GM23338 (cell line): ENCODE measurements around the gene LRRFIP1. TPM values are rescaled to one million over a fixed set of nuclear protein-coding genes. Genes with fewer than 3 reads are reported as not detected.

ENCODE experiments used
- ATAC-seq: fragments of 200-7000 bp; cut with Tn5 transposase; 3 replicates; pipeline ENCODE4 v1.9.1; 2020
- DNase-seq: peaks from one replicate; pipeline ENCODE4 v3.0.0-alpha.2; 2015; ENCODE audit warnings: low spot score
- H2AFZ ChIP-seq: fragments of 200-600 bp; sonication (generic); 2 replicates; pipeline ENCODE4 v1.8.0; 2016; ENCODE audit warnings: antibody characterized with exemption, mild to moderate bottlenecking, moderate library complexity
- H3F3A ChIP-seq: fragments of 200-600 bp; sonication (generic); replicated peaks from 2 replicates; pipeline ENCODE4 v1.8.0; 2017; ENCODE audit warnings: antibody characterized with exemption, mixed run types, low read depth
- H3K27ac ChIP-seq: fragments of 200-600 bp; sonication (generic); 2 replicates; pipeline ENCODE4 v1.6.1; 2016; ENCODE audit warnings: low read depth
- H3K27me3 ChIP-seq: fragments of 200-600 bp; sonication (generic); 2 replicates; pipeline ENCODE4 v1.8.0; 2016; ENCODE audit warnings: mild to moderate bottlenecking, mixed run types, moderate library complexity; ENCODE audit not compliant: insufficient read depth
- H3K36me3 ChIP-seq: fragments of 200-600 bp; sonication (generic); 2 replicates; pipeline ENCODE4 v1.8.0; 2016; ENCODE audit warnings: mild to moderate bottlenecking; ENCODE audit not compliant: insufficient read depth
- H3K4me1 ChIP-seq: fragments of 200-600 bp; sonication (generic); 2 replicates; pipeline ENCODE4 v1.8.0; 2016; ENCODE audit warnings: mild to moderate bottlenecking, moderate library complexity; ENCODE audit not compliant: insufficient read depth
- H3K4me2 ChIP-seq: fragments of 200-600 bp; sonication (generic); 2 replicates; pipeline ENCODE4 v1.7.1; 2017; ENCODE audit warnings: mixed run types
- H3K4me3 ChIP-seq: fragments of 200-600 bp; sonication (generic); 2 replicates; pipeline ENCODE4 v1.6.1; 2016; ENCODE audit warnings: mixed run types
- H3K79me2 ChIP-seq: fragments of 200-600 bp; sonication (generic); replicated peaks from 2 replicates; pipeline ENCODE4 v1.8.0; 2017; ENCODE audit warnings: mild to moderate bottlenecking; ENCODE audit not compliant: insufficient read depth
- H3K9me2 ChIP-seq: fragments of 200-600 bp; sonication (generic); 2 replicates; pipeline ENCODE4 v1.8.0; 2017; ENCODE audit not compliant: insufficient read depth
- H4K20me1 ChIP-seq: fragments of 200-600 bp; sonication (generic); replicated peaks from 2 replicates; pipeline ENCODE4 v1.8.0; 2017; ENCODE audit warnings: mild to moderate bottlenecking; ENCODE audit not compliant: insufficient read depth
- H3K27ac Mint-ChIP-seq: 2 replicates; pipeline ENCODE4 v1.8.0; 2020; ENCODE audit warnings: inconsistent platforms, mild to moderate bottlenecking, moderate library complexity, mixed read lengths
- H3K27me3 Mint-ChIP-seq: 3 replicates; pipeline ENCODE4 v1.8.0; 2022; ENCODE audit warnings: low read depth, mild to moderate bottlenecking, moderate library complexity, mixed read lengths, inconsistent platforms; ENCODE audit not compliant: insufficient read depth, poor library complexity
- H3K36me3 Mint-ChIP-seq: 3 replicates; pipeline ENCODE4 v1.8.0; 2021; ENCODE audit warnings: low read depth, mild to moderate bottlenecking, inconsistent platforms, moderate library complexity, mixed read lengths
- H3K4me1 Mint-ChIP-seq: 3 replicates; pipeline ENCODE4 v1.8.0; 2020; ENCODE audit warnings: mild to moderate bottlenecking, inconsistent platforms, mixed read lengths
- H3K4me3 Mint-ChIP-seq: 3 replicates; pipeline ENCODE4 v1.8.0; 2021; ENCODE audit warnings: moderate library complexity, mild to moderate bottlenecking, inconsistent platforms, mixed read lengths
- H3K9me3 Mint-ChIP-seq: 3 replicates; pipeline ENCODE4 v1.8.0; 2020; ENCODE audit warnings: moderate library complexity, mild to moderate bottlenecking, inconsistent platforms, mixed read lengths
- CREB1 ChIP-seq: fragments of 250-450 bp; sonication (Bioruptor Pico); IDR thresholded peaks from 2 replicates; pipeline ENCODE4 v1.5.0; 2020; ENCODE audit warnings: low read depth, mild to moderate bottlenecking, moderate library complexity
- ETS1 ChIP-seq: IDR thresholded peaks from 2 replicates; pipeline ENCODE4 v1.6.1; 2016; ENCODE audit warnings: antibody characterized with exemption
- EZH2 ChIP-seq: fragments of 200-600 bp; sonication (generic); IDR thresholded peaks from one replicate; pipeline ENCODE4 v1.8.0; 2017; ENCODE audit warnings: antibody characterized with exemption, mild to moderate bottlenecking, low read depth; ENCODE audit not compliant: unreplicated experiment
- EZH2phosphoT487 ChIP-seq: fragments of 200-600 bp; sonication (generic); IDR thresholded peaks from one replicate; pipeline ENCODE4 v1.8.1; 2018; ENCODE audit warnings: antibody characterized with exemption; ENCODE audit not compliant: unreplicated experiment
- JUNB ChIP-seq: IDR thresholded peaks from one replicate; pipeline ENCODE4 v1.6.1; 2016; ENCODE audit warnings: antibody characterized with exemption; ENCODE audit not compliant: unreplicated experiment
- NANOG ChIP-seq: IDR thresholded peaks from 2 replicates; pipeline ENCODE4 v1.6.1; 2016; ENCODE audit warnings: antibody characterized with exemption, borderline replicate concordance
- POLR2AphosphoS5 ChIP-seq: IDR thresholded peaks from 2 replicates; pipeline ENCODE4 v1.6.1; 2016; ENCODE audit warnings: antibody characterized with exemption, low read depth
- STAT1 ChIP-seq: IDR thresholded peaks from one replicate; pipeline ENCODE4 v1.6.1; 2016; ENCODE audit warnings: antibody characterized with exemption; ENCODE audit not compliant: unreplicated experiment
- ZNF114 ChIP-seq: fragments of 250-450 bp; sonication (Bioruptor Pico); IDR thresholded peaks from 2 replicates; pipeline ENCODE4 v1.5.0; 2020; ENCODE audit warnings: mild to moderate bottlenecking, moderate library complexity
- ZNF331 ChIP-seq: fragments of 250-450 bp; sonication (Bioruptor Pico); IDR thresholded peaks from 2 replicates; pipeline ENCODE4 v1.5.0; 2020; ENCODE audit warnings: low read depth, mild to moderate bottlenecking, moderate library complexity
- polyA plus RNA-seq: library from polyadenylated mRNA; unstranded; fragments of >200 nt; fragmentation: Nextera tagmentation; extraction: Ambion mirVana; gene quantifications from 2 replicates; pipeline ENCODE4 v1.2.1, GENCODE V29; 2016
- total RNA-seq: library from RNA; depleted of rRNA; stranded (reverse); fragments of >200 nt; shearing (Covaris generic); gene quantifications from 2 replicates; pipeline ENCODE4 v1.2.3, GENCODE V29; 2014
- TF ChIP-seq, protein P1 (sequence below): IDR thresholded peaks from one replicate; pipeline ENCODE4 v1.6.1; 2018; ENCODE audit warnings: antibody characterized with exemption; ENCODE audit not compliant: unreplicated experiment
- TF ChIP-seq, protein P2 (sequence below), 2 experiments: fragments of 200-600 bp in 1 of 2; sonication (generic) in 1 of 2; conservative IDR thresholded peaks; 2 replicates each; pipeline versions ENCODE4 v1.5.1 to v1.6.1; 2016 to 2017; ENCODE audit warnings: antibody characterized with exemption in 2 of 2, low read depth in 2 of 2, mild to moderate bottlenecking in 2 of 2, moderate library complexity in 1 of 2
- TF ChIP-seq, protein P3 (sequence below): fragments of 250-450 bp; sonication (Bioruptor Pico); IDR thresholded peaks from 2 replicates; pipeline ENCODE4 v1.5.0; 2020; ENCODE audit warnings: mild to moderate bottlenecking, moderate library complexity

LRRFIP1 gene
- total and polyA plus RNA-seq, 2 experiments from 2014 or later, result 59.6 to 178 TPM

DNA sequence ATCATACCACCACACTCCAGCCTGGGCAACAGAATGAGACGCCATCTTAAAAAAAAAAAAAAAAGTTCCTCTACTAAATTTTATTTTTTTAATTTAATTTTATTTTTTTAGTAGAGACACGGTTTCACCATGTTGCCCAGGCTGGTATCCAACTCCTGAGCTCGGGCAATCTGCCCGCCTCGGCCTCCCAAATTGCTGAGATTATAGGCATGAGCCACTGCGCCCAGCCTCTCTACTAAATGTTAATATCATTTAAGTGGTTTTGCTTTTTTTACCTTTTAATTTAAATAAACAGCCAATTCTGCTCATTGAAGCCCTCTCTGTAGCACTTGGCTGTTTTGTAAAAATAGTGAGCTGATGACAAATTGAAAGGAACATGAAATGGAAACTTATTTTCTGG lies 46.1 kb upstream of the LRRFIP1 start:
- H3K4me3 ChIP-seq, result no peak overlapping the region
- H3K79me2 ChIP-seq, result no peaks in the 10 kb centered on the region
- H3K4me2 ChIP-seq, result no peak overlapping the region
- H3F3A ChIP-seq, result no peaks in the 10 kb centered on the region
- ATAC-seq (no peak), DNase-seq (no peak)
- Mint-ChIP-seq H3K4me1 (peaks cover 27% of the 10 kb centered on the region), H3K9me3 (no peaks in the 10 kb centered on the region), H3K27ac (no peak overlapping the region), H3K4me3 (no peak overlapping the region), H3K36me3 (peaks cover 34% of the 10 kb centered on the region), H3K27me3 (peaks cover 4% of the 10 kb centered on the region)
- no peaks in the 10 kb centered on the region for H3K36me3 ChIP-seq
- no peaks in the 10 kb centered on the region for H4K20me1 ChIP-seq
- no peak overlapping the region for H2AFZ ChIP-seq
- TF ChIP-seq EZH2phosphoT487 (no peak), EZH2 (no peak), JUNB (no peak), ETS1 (no peak), ZNF114 (CRISPR knock-in tag) (no peak), POLR2AphosphoS5 (no peak), CREB1 (CRISPR knock-in tag) (no peak), NANOG (no peak), ZNF331 (no peak), STAT1 (no peak)
- TF ChIP-seq, protein P1, sequence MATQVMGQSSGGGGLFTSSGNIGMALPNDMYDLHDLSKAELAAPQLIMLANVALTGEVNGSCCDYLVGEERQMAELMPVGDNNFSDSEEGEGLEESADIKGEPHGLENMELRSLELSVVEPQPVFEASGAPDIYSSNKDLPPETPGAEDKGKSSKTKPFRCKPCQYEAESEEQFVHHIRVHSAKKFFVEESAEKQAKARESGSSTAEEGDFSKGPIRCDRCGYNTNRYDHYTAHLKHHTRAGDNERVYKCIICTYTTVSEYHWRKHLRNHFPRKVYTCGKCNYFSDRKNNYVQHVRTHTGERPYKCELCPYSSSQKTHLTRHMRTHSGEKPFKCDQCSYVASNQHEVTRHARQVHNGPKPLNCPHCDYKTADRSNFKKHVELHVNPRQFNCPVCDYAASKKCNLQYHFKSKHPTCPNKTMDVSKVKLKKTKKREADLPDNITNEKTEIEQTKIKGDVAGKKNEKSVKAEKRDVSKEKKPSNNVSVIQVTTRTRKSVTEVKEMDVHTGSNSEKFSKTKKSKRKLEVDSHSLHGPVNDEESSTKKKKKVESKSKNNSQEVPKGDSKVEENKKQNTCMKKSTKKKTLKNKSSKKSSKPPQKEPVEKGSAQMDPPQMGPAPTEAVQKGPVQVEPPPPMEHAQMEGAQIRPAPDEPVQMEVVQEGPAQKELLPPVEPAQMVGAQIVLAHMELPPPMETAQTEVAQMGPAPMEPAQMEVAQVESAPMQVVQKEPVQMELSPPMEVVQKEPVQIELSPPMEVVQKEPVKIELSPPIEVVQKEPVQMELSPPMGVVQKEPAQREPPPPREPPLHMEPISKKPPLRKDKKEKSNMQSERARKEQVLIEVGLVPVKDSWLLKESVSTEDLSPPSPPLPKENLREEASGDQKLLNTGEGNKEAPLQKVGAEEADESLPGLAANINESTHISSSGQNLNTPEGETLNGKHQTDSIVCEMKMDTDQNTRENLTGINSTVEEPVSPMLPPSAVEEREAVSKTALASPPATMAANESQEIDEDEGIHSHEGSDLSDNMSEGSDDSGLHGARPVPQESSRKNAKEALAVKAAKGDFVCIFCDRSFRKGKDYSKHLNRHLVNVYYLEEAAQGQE, result no peak
- TF ChIP-seq, protein P2, sequence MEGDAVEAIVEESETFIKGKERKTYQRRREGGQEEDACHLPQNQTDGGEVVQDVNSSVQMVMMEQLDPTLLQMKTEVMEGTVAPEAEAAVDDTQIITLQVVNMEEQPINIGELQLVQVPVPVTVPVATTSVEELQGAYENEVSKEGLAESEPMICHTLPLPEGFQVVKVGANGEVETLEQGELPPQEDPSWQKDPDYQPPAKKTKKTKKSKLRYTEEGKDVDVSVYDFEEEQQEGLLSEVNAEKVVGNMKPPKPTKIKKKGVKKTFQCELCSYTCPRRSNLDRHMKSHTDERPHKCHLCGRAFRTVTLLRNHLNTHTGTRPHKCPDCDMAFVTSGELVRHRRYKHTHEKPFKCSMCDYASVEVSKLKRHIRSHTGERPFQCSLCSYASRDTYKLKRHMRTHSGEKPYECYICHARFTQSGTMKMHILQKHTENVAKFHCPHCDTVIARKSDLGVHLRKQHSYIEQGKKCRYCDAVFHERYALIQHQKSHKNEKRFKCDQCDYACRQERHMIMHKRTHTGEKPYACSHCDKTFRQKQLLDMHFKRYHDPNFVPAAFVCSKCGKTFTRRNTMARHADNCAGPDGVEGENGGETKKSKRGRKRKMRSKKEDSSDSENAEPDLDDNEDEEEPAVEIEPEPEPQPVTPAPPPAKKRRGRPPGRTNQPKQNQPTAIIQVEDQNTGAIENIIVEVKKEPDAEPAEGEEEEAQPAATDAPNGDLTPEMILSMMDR (conservative IDR thresholded peaks at IDR 0.05; ENCODE audit: low read depth in 2 of 2), result no peak
- TF ChIP-seq, protein P3, sequence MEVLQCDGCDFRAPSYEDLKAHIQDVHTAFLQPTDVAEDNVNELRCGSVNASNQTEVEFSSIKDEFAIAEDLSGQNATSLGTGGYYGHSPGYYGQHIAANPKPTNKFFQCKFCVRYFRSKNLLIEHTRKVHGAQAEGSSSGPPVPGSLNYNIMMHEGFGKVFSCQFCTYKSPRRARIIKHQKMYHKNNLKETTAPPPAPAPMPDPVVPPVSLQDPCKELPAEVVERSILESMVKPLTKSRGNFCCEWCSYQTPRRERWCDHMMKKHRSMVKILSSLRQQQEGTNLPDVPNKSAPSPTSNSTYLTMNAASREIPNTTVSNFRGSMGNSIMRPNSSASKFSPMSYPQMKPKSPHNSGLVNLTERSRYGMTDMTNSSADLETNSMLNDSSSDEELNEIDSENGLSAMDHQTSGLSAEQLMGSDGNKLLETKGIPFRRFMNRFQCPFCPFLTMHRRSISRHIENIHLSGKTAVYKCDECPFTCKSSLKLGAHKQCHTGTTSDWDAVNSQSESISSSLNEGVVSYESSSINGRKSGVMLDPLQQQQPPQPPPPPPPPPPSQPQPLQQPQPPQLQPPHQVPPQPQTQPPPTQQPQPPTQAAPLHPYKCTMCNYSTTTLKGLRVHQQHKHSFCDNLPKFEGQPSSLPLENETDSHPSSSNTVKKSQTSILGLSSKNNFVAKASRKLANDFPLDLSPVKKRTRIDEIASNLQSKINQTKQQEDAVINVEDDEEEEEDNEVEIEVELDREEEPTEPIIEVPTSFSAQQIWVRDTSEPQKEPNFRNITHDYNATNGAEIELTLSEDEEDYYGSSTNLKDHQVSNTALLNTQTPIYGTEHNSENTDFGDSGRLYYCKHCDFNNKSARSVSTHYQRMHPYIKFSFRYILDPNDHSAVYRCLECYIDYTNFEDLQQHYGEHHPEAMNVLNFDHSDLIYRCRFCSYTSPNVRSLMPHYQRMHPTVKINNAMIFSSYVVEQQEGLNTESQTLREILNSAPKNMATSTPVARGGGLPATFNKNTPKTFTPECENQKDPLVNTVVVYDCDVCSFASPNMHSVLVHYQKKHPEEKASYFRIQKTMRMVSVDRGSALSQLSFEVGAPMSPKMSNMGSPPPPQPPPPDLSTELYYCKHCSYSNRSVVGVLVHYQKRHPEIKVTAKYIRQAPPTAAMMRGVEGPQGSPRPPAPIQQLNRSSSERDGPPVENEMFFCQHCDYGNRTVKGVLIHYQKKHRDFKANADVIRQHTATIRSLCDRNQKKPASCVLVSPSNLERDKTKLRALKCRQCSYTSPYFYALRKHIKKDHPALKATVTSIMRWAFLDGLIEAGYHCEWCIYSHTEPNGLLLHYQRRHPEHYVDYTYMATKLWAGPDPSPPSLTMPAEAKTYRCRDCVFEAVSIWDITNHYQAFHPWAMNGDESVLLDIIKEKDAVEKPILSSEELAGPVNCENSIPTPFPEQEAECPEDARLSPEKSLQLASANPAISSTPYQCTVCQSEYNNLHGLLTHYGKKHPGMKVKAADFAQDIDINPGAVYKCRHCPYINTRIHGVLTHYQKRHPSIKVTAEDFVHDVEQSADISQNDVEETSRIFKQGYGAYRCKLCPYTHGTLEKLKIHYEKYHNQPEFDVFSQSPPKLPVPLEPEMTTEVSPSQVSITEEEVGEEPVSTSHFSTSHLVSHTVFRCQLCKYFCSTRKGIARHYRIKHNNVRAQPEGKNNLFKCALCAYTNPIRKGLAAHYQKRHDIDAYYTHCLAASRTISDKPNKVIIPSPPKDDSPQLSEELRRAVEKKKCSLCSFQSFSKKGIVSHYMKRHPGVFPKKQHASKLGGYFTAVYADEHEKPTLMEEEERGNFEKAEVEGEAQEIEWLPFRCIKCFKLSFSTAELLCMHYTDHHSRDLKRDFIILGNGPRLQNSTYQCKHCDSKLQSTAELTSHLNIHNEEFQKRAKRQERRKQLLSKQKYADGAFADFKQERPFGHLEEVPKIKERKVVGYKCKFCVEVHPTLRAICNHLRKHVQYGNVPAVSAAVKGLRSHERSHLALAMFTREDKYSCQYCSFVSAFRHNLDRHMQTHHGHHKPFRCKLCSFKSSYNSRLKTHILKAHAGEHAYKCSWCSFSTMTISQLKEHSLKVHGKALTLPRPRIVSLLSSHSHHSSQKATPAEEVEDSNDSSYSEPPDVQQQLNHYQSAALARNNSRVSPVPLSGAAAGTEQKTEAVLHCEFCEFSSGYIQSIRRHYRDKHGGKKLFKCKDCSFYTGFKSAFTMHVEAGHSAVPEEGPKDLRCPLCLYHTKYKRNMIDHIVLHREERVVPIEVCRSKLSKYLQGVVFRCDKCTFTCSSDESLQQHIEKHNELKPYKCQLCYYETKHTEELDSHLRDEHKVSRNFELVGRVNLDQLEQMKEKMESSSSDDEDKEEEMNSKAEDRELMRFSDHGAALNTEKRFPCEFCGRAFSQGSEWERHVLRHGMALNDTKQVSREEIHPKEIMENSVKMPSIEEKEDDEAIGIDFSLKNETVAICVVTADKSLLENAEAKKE (CRISPR knock-in tag), result no peak
- H3K9me2 ChIP-seq, result no peaks in the 10 kb centered on the region
- H3K27ac ChIP-seq, result no peak overlapping the region
- H3K4me1 ChIP-seq, result 0 out of 2 replicates have a peak, but pooled peaks cover 7% of the 10 kb centered on the region
- H3K27me3 ChIP-seq, result no peaks in the 10 kb centered on the region
